ENCODE measurements around the gene SETMAR. TPM values are rescaled to one million over a fixed set of nuclear protein-coding genes. Genes with fewer than 3 reads are reported as not detected.

Gene SETMAR
- total and polyA plus RNA-seq, 8 donors, result 3.1 to 28.0 (median 11.6) TPM

- no peaks in the 10 kb centered on the region for H3K9me3 ChIP-seq
- no peak for TF ChIP-seq EP300 (IDR thresholded peaks at IDR 0.05)
- peak in 3 of 7 experiments; percentile 11 to 27 (median 16) for TF ChIP-seq CTCF (IDR thresholded peaks at IDR 0.05)
- TF ChIP-seq POLR2A (IDR thresholded peaks at IDR 0.05), result no peak
- no peak for TF ChIP-seq POLR2AphosphoS5 (IDR thresholded peaks at IDR 0.05)
- no peaks in the 10 kb centered on the region for H3K27me3 ChIP-seq
- H3K4me3 ChIP-seq, result no peak overlapping the region
- H3K27ac ChIP-seq, result no peak overlapping the region
- 13 to 20% (median 20%) methylated on average over 4 of the region's 4 CpGs for WGBS, 5 donors
- intact Hi-C loops (cut with DNase I; ENCODE audit: low total_unique reads), result no loop called here
- peaks cover 0 to 9% (median 4%) of the 10 kb centered on the region in 4 donors for H3K4me1 ChIP-seq
- DNase-seq, result peak in 1 of 2 donors; percentile 68
- no peaks in the 10 kb centered on the region for H3K36me3 ChIP-seq
Observed at GRCh38 chr3:4271834-4272233, 31.3 kb upstream of the SETMAR start.

- no peak for DNase-seq
- no peaks in the 10 kb centered on the region for H3K9me3 ChIP-seq
- no peaks in the 10 kb centered on the region for H3K4me1 ChIP-seq
- no peaks in the 10 kb centered on the region for H3K36me3 ChIP-seq
- TF ChIP-seq CTCF (IDR thresholded peaks at IDR 0.05), result no peak
- no peak for TF ChIP-seq POLR2AphosphoS5 (IDR thresholded peaks at IDR 0.05)
- no peak for TF ChIP-seq POLR2A (IDR thresholded peaks at IDR 0.05)
- H3K27me3 ChIP-seq, result no peaks in the 10 kb centered on the region
- intact Hi-C loops (cut with DNase I; ENCODE audit: low total_unique reads), result no loop called here
- H3K27ac ChIP-seq, result no peak overlapping the region
- 87 to 95% (median 93%) methylated on average over 2 of the region's 2 CpGs for WGBS, 5 donors
- no peak overlapping the region for H3K4me3 ChIP-seq
Observed at GRCh38 chr3:4279516-4280105, 23.6 kb upstream of the SETMAR start.

- 46 to 65% (median 46%) methylated on average over 2 of the region's 2 CpGs for WGBS, 5 donors
- H3K27ac ChIP-seq, result no peak overlapping the region
- no peak overlapping the region for H3K4me3 ChIP-seq
- no peaks in the 10 kb centered on the region for H3K4me1 ChIP-seq
- intact Hi-C loops (cut with DNase I; ENCODE audit: low total_unique reads), result no loop called here
- no peak for DNase-seq
- no peaks in the 10 kb centered on the region for H3K27me3 ChIP-seq
- H3K9me3 ChIP-seq, result no peaks in the 10 kb centered on the region
- TF ChIP-seq CTCF (IDR thresholded peaks at IDR 0.05) (no peak), EP300 (IDR thresholded peaks at IDR 0.05) (no peak)
- H3K36me3 ChIP-seq, result no peaks in the 10 kb centered on the region
Observed at GRCh38 chr3:4281991-4282390, 21.2 kb upstream of the SETMAR start.

- DNase-seq, result no peak
- Histone ChIP-seq H3K4me1 (no peaks in the 10 kb centered on the region), H3K4me3 (no peak overlapping the region), H3K36me3 (no peaks in the 10 kb centered on the region), H3K9me3 (no peaks in the 10 kb centered on the region), H3K27me3 (no peaks in the 10 kb centered on the region), H3K27ac (no peak overlapping the region)
- intact Hi-C loops (cut with DNase I; ENCODE audit: low total_unique reads), result no loop called here
- 60 to 82% (median 69%) methylated on average over 4 of the region's 4 CpGs for WGBS, 5 donors
- TF ChIP-seq POLR2AphosphoS5 (IDR thresholded peaks at IDR 0.05) (no peak), CTCF (IDR thresholded peaks at IDR 0.05) (no peak), EP300 (IDR thresholded peaks at IDR 0.05) (no peak), POLR2A (IDR thresholded peaks at IDR 0.05) (no peak)
Observed at GRCh38 chr3:4284865-4285264, 18.3 kb upstream of the SETMAR start.

All from stomach (tissue), 9 donors.